HL-60 (cell line): Measurements from ENCODE around the gene ADAM17.

Experiments used
- GABPA ChIP-seq: IDR thresholded peaks from 2 replicates; pipeline ENCODE4 v1.6.1; 2012; ENCODE audit warnings: low read depth
- POLR2AphosphoS5 ChIP-seq: IDR thresholded peaks from 2 replicates; pipeline ENCODE4 v1.6.1; 2012; ENCODE audit warnings: low read depth
- SPI1 ChIP-seq: IDR thresholded peaks from 2 replicates; pipeline ENCODE4 v1.6.1; 2012; ENCODE audit warnings: low read depth, mild to moderate bottlenecking, borderline replicate concordance
- TF ChIP-seq, protein P1 (sequence below): IDR thresholded peaks from one replicate; pipeline ENCODE4 v1.5.1; 2011; ENCODE audit warnings: low read length, control low read depth, inconsistent platforms; ENCODE audit not compliant: insufficient read depth
- TF ChIP-seq, protein P2 (sequence below): IDR thresholded peaks from 2 replicates; pipeline ENCODE4 v1.6.1; 2012; ENCODE audit warnings: low read depth; ENCODE audit not compliant: insufficient replicate concordance

DNA sequence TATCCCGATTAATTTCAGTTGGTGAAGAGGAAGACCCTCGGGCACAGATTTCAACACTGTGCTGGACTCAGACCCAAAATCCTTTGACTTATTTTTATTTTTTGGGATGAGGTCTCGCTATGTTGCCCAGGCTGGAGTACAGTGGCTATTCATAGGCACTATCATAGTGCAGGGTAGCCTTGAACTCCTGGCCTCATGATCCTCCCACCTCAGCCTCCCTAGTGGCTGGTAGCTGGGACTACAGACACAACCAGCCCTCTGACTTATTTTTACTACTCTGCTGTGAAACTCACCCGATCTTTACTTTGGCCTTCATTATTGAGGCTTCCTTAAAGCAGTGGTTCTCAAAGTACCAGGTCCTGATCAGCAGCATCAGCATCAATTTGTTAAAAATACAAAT, 18.2 kb upstream of the ADAM17 start:
- TF ChIP-seq GABPA (no peak), POLR2AphosphoS5 (no peak), SPI1 (no peak)
- TF ChIP-seq, protein P1, sequence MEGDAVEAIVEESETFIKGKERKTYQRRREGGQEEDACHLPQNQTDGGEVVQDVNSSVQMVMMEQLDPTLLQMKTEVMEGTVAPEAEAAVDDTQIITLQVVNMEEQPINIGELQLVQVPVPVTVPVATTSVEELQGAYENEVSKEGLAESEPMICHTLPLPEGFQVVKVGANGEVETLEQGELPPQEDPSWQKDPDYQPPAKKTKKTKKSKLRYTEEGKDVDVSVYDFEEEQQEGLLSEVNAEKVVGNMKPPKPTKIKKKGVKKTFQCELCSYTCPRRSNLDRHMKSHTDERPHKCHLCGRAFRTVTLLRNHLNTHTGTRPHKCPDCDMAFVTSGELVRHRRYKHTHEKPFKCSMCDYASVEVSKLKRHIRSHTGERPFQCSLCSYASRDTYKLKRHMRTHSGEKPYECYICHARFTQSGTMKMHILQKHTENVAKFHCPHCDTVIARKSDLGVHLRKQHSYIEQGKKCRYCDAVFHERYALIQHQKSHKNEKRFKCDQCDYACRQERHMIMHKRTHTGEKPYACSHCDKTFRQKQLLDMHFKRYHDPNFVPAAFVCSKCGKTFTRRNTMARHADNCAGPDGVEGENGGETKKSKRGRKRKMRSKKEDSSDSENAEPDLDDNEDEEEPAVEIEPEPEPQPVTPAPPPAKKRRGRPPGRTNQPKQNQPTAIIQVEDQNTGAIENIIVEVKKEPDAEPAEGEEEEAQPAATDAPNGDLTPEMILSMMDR: no peak
- TF ChIP-seq, protein P2, sequence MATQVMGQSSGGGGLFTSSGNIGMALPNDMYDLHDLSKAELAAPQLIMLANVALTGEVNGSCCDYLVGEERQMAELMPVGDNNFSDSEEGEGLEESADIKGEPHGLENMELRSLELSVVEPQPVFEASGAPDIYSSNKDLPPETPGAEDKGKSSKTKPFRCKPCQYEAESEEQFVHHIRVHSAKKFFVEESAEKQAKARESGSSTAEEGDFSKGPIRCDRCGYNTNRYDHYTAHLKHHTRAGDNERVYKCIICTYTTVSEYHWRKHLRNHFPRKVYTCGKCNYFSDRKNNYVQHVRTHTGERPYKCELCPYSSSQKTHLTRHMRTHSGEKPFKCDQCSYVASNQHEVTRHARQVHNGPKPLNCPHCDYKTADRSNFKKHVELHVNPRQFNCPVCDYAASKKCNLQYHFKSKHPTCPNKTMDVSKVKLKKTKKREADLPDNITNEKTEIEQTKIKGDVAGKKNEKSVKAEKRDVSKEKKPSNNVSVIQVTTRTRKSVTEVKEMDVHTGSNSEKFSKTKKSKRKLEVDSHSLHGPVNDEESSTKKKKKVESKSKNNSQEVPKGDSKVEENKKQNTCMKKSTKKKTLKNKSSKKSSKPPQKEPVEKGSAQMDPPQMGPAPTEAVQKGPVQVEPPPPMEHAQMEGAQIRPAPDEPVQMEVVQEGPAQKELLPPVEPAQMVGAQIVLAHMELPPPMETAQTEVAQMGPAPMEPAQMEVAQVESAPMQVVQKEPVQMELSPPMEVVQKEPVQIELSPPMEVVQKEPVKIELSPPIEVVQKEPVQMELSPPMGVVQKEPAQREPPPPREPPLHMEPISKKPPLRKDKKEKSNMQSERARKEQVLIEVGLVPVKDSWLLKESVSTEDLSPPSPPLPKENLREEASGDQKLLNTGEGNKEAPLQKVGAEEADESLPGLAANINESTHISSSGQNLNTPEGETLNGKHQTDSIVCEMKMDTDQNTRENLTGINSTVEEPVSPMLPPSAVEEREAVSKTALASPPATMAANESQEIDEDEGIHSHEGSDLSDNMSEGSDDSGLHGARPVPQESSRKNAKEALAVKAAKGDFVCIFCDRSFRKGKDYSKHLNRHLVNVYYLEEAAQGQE: no peak
